Lung (tissue), 12 donors: Measurements from ENCODE around the gene CAPZB. TPM values are rescaled to one million over a fixed set of nuclear protein-coding genes. Genes with fewer than 3 reads are reported as not detected.

Experiments
- ATAC-seq: fragments of 200-7000 bp; cut with Tn5 transposase; one replicate; pipeline ENCODE4 v1.9.1; 2020; ENCODE audit warnings: moderate number of reproducible peaks; ENCODE audit not compliant: insufficient read depth, low FRiP score
- DNase-seq, 3 donors: peaks; one replicate each; pipeline ENCODE4 v3.0.0-alpha.2; 2013 to 2017
- H3K27ac ChIP-seq, 2 donors: one replicate each; pipeline ENCODE4 v1.5.1; 2013; ENCODE audit warnings: mild to moderate bottlenecking in 2 of 2, moderate library complexity in 2 of 2, control low read depth in 1 of 2, inconsistent platforms in 1 of 2, low read depth in 1 of 2, low read length in 1 of 2
- H3K27me3 ChIP-seq, 3 donors: one replicate each; pipeline ENCODE4 v1.5.1; 2013; ENCODE audit warnings: low read length in 2 of 3; ENCODE audit not compliant: control insufficient read depth in 3 of 3, insufficient read depth in 3 of 3
- H3K36me3 ChIP-seq, 4 donors: one replicate each; pipeline ENCODE4 v1.5.1; 2013; ENCODE audit warnings: low read length in 4 of 4, mild to moderate bottlenecking in 1 of 4, moderate library complexity in 1 of 4; ENCODE audit not compliant: control insufficient read depth in 4 of 4, insufficient read depth in 4 of 4
- H3K4me1 ChIP-seq, 5 donors: one replicate each; pipeline ENCODE4 v1.5.1; 2013; ENCODE audit warnings: low read length in 5 of 5, mild to moderate bottlenecking in 2 of 5, moderate library complexity in 1 of 5; ENCODE audit not compliant: control insufficient read depth in 5 of 5, insufficient read depth in 5 of 5
- H3K4me3 ChIP-seq: one replicate; pipeline ENCODE4 v1.5.1; 2013; ENCODE audit warnings: mild to moderate bottlenecking, control low read depth, moderate library complexity
- H3K9ac ChIP-seq, 2 donors: one replicate each; pipeline ENCODE4 v1.5.1; 2013; ENCODE audit warnings: low read length in 2 of 2, control low read depth in 1 of 2; ENCODE audit not compliant: insufficient read depth in 1 of 2
- H3K9me3 ChIP-seq, 4 donors: one replicate each; pipeline ENCODE4 v1.5.1; 2013; ENCODE audit warnings: low read length in 3 of 4, mild to moderate bottlenecking in 1 of 4, moderate library complexity in 1 of 4; ENCODE audit not compliant: control insufficient read depth in 4 of 4, insufficient read depth in 3 of 4
- WGBS, 2 donors: extraction: QIAGEN DNeasy Blood & Tissue Kit; methylation state at CpG; one replicate each; pipeline ENCODE4 v1.1.7; 2013; 5-methylcytosine and 5-hydroxymethylcytosine counted together
- polyA plus RNA-seq, 2 donors: library from polyadenylated mRNA; stranded (reverse); fragments of 200-250 nt; gene quantifications; one replicate each; pipeline ENCODE4 v1.2.1, GENCODE V29; 2013
- total RNA-seq, 2 donors: library from RNA; depleted of rRNA in 1 of 2; stranded (reverse); fragments of >200 nt in 1 of 2; gene quantifications; one replicate each; pipeline ENCODE4 v1.2.1, GENCODE V29; 2014 to 2021
- TF ChIP-seq, protein P1 (sequence below): IDR thresholded peaks from 2 replicates; pipeline ENCODE4 v1.5.1; 2012; ENCODE audit warnings: mild to moderate bottlenecking; ENCODE audit errors: control extremely low read depth, extremely low read depth
- donor health status: control.
- donor health status: control.
- donor health status: Bipolar disorder and iron deficiency.
- donor health status: healthy.
- donor health status: DM: yes; HTN: yes; CAD: no.

CAPZB gene
- total and polyA plus RNA-seq, 4 donors, result 94.7 to 339 (median 278) TPM

GRCh38 chr1:19325368-19325957, 159.9 kb downstream of the CAPZB start:
- Histone ChIP-seq H3K27ac (no peak overlapping the region), H3K9me3 (no peaks in the 10 kb centered on the region), H3K4me3 (no peak overlapping the region), H3K9ac (no peak overlapping the region), H3K27me3 (no peaks in the 10 kb centered on the region), H3K36me3 (peaks cover 0 to 52% (median 21%) of the 10 kb centered on the region in 4 donors), H3K4me1 (no peaks in the 10 kb centered on the region)
- DNase-seq (no peak), ATAC-seq (no peak)
- 80 to 83% methylated on average over 19 of the region's 19 CpGs for WGBS, 2 donors
- TF ChIP-seq, protein P1, sequence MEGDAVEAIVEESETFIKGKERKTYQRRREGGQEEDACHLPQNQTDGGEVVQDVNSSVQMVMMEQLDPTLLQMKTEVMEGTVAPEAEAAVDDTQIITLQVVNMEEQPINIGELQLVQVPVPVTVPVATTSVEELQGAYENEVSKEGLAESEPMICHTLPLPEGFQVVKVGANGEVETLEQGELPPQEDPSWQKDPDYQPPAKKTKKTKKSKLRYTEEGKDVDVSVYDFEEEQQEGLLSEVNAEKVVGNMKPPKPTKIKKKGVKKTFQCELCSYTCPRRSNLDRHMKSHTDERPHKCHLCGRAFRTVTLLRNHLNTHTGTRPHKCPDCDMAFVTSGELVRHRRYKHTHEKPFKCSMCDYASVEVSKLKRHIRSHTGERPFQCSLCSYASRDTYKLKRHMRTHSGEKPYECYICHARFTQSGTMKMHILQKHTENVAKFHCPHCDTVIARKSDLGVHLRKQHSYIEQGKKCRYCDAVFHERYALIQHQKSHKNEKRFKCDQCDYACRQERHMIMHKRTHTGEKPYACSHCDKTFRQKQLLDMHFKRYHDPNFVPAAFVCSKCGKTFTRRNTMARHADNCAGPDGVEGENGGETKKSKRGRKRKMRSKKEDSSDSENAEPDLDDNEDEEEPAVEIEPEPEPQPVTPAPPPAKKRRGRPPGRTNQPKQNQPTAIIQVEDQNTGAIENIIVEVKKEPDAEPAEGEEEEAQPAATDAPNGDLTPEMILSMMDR, result no peak

DNA sequence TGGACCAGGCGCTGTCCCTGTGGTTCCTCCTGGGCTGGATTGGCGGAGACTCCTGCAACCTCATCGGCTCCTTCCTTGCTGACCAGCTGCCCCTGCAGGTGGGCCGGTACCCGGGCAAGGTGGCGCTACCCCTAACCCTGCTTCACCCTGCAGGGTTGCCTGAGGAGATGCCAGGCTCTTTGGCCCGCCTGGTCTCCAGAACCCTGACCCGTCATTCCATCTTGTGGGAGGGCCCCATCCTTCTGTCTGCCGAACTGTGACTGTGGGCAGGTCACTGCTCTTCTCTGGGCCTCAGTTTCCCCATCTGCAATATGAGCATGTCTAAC, 160.7 kb downstream of the CAPZB start:
- DNase-seq (no peak), ATAC-seq (no peak)
- H3K4me1 ChIP-seq, result no peaks in the 10 kb centered on the region
- no peaks in the 10 kb centered on the region for H3K9me3 ChIP-seq
- WGBS, 2 donors, result 98 to 99% methylated on average over 9 of the region's 9 CpGs
- no peaks in the 10 kb centered on the region for H3K27me3 ChIP-seq
- no peak overlapping the region for H3K27ac ChIP-seq
- TF ChIP-seq, protein P1, result no peak
- no peak overlapping the region for H3K4me3 ChIP-seq
- no peak overlapping the region for H3K9ac ChIP-seq
- peaks cover 0 to 51% (median 18%) of the 10 kb centered on the region in 4 donors for H3K36me3 ChIP-seq

GRCh38 chr1:19323987-19324664, 161.2 kb downstream of the CAPZB start:
- Histone ChIP-seq H3K27ac (no peak overlapping the region), H3K36me3 (peaks cover 0 to 48% (median 17%) of the 10 kb centered on the region in 4 donors), H3K9ac (no peak overlapping the region), H3K9me3 (no peaks in the 10 kb centered on the region), H3K4me3 (no peak overlapping the region), H3K27me3 (no peaks in the 10 kb centered on the region), H3K4me1 (no peaks in the 10 kb centered on the region)
- DNase-seq, result no peak
- no peak for ATAC-seq
- WGBS, 2 donors, result 87 to 88% methylated on average over 23 of the region's 23 CpGs
- TF ChIP-seq, protein P1, result no peak
